ENCODE data around the gene TLL2.

The TLL2 gene

DNA sequence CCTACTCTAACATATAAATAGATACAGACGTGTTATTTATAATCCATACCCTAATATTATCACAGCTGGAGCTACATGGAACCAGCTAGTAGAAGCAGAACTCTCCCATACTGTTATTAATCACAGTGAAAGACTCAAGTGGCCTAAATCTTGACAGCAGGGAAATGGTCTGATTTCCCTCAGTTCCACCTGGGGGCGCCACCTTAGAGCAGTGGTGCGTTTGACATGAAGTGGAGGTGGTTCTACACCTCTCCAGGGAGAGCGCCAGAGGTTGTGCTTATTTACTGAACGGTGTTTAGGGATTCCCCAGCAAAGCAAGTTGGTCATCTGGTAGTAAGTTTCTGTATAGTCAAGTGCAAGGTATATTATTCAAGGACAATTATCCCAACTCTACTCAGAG, 191.9 kb downstream of the TLL2 start:
- DNase-seq (ENCODE audit: low read depth in 2 of 2) = no peak

DNA sequence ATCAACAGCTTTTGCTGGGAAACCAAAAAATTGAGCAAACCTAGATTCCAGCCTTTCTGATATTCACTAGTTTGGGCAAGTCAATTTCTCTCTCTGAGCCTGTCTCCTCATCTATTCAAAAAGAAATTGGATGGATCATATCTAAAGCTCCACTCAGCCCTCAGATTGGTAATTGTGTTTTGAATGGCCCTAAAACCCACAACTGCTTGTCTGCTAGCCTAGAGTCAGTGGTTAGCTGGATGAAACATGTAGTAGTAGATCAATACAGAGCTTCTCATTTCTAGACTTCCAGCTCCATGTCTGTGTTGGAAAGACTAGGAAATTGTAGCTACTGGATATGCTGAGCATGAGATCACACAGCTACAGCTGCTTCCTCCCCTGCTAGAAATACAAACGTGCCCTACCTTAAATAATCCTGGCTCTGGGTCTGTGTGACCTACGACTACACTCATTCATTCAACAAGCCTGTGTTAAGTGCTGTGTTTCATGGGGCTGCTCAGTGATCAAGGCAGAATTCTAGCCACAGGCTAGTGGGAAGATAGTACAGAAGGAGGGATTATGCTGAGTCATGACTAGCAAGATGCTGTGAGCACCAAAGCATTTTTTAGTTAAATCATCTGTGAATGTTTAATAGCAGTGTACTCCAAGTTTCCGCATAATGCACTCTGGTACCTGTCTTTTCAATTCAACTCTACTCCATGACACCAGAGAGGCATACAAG, 193.8 kb downstream of the TLL2 start:
- DNase-seq (ENCODE audit: low read depth in 2 of 2) = no peak

DNA sequence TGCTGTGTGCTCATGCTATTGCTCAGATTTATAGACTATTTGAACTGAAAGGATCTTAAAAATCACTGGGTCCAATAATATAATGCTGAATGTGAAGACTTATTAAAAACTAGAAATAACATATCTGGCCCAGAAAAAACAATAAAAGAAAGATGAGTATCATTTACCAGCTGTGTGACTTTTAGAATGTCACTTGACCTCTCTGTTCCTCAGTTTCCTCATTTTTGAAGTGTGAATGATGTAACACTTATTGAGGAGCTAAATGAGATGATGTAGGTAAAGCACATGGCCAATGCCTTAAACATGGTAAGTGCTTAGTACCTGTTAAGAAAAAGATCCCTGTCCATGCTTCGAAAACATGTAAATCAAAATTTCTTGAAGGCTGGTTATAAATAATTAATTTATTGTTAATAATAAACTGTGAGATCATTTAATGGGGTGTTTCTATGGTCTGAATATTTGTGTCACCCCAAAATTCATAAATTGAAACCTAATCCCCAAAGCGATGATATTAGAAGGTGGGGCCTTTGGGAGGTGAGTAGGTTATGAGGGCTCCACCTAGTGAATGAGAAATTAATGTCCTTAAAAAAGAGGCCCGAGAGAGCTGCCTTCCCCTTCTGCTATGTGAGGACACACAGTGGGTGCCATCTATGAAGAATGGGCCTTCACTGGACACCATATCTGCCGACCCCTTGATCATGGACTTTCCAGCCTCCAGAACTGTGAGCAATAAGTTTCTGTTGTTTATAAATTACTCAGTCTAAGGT, 196.5 kb downstream of the TLL2 start:
- DNase-seq (ENCODE audit: low read depth in 2 of 2) = no peak
